Neural cell (in vitro differentiated cells): ENCODE data around the gene LDLRAD4.

Source experiments
- CTCF ChIP-seq: fragments of 450-650 bp; IDR thresholded peaks from 2 replicates; pipeline ENCODE4 v1.5.1; 2014; ENCODE audit warnings: antibody characterized with exemption, mild to moderate bottlenecking, moderate library complexity; ENCODE audit not compliant: poor library complexity, severe bottlenecking
- EP300 ChIP-seq: fragments of 450-650 bp; conservative IDR thresholded peaks from 2 replicates; pipeline ENCODE4 v1.6.1; 2014; ENCODE audit warnings: antibody characterized with exemption, mild to moderate bottlenecking, moderate library complexity; ENCODE audit not compliant: poor library complexity, severe bottlenecking
- POLR2AphosphoS5 ChIP-seq: IDR thresholded peaks from 2 replicates; pipeline ENCODE4 v1.6.1; 2012
- REST ChIP-seq: IDR thresholded peaks from 2 replicates; pipeline ENCODE4 v1.6.1; 2012; ENCODE audit warnings: borderline replicate concordance

GRCh38 chr18:13264091-13265007, 45.8 kb downstream of the LDLRAD4 start:
- TF ChIP-seq CTCF, result no peak
- no peak for TF ChIP-seq POLR2AphosphoS5
- no peak for TF ChIP-seq EP300
- no peak for TF ChIP-seq REST
